Mucosa of rectum (tissue), 2 donors: ENCODE measurements around the gene FGF22.

ENCODE experiments used
- H3K27ac ChIP-seq, 2 donors: one replicate each; pipeline ENCODE4 v1.7.0; 2013; ENCODE audit warnings: inconsistent platforms in 2 of 2, low read depth in 2 of 2, low read length in 2 of 2
- H3K27me3 ChIP-seq, 2 donors: one replicate each; pipeline ENCODE4 v1.7.0; 2013; ENCODE audit warnings: low read length in 2 of 2; ENCODE audit not compliant: control insufficient read depth in 2 of 2, insufficient read depth in 2 of 2
- H3K36me3 ChIP-seq, 2 donors: one replicate each; pipeline ENCODE4 v1.7.0; 2013; ENCODE audit warnings: low read length in 2 of 2; ENCODE audit not compliant: control insufficient read depth in 2 of 2, insufficient read depth in 2 of 2
- H3K4me1 ChIP-seq, 2 donors: one replicate each; pipeline ENCODE4 v1.7.0; 2013; ENCODE audit warnings: low read length in 2 of 2, mild to moderate bottlenecking in 1 of 2; ENCODE audit not compliant: control insufficient read depth in 2 of 2, insufficient read depth in 2 of 2
- H3K4me3 ChIP-seq, 2 donors: one replicate each; pipeline ENCODE4 v1.7.0; 2013; ENCODE audit warnings: low read length in 2 of 2
- H3K9ac ChIP-seq, 2 donors: one replicate each; pipeline ENCODE4 v1.7.0; 2013; ENCODE audit warnings: low read length in 2 of 2, low read depth in 1 of 2, mild to moderate bottlenecking in 1 of 2
- H3K9me3 ChIP-seq, 2 donors: one replicate each; pipeline ENCODE4 v1.7.0; 2013; ENCODE audit warnings: low read length in 2 of 2; ENCODE audit not compliant: control insufficient read depth in 2 of 2
- donor health status: healthy.
- donor health status: Normal muscosa, but diverticular disease.

FGF22 gene

GRCh38 chr19:644363-644762 lies 4.7 kb downstream of the FGF22 start:
- H3K36me3 ChIP-seq: peaks cover 16% of the 10 kb centered on the region in 2 donors
- H3K27ac ChIP-seq: no peak overlapping the region

GRCh38 chr19:644789-645188 lies 5.1 kb downstream of the FGF22 start:
- H3K4me3 ChIP-seq: no peak overlapping the region
- H3K4me1 ChIP-seq: no peaks in the 10 kb centered on the region
- no peak overlapping the region for H3K27ac ChIP-seq
- H3K36me3 ChIP-seq: peaks cover 16 to 19% of the 10 kb centered on the region in 2 donors
- H3K9ac ChIP-seq: no peak overlapping the region
- H3K9me3 ChIP-seq: no peaks in the 10 kb centered on the region
- H3K27me3 ChIP-seq: no peaks in the 10 kb centered on the region

More at GRCh38 chr19:644363-644762, 4.7 kb downstream of the FGF22 start:
- no peaks in the 10 kb centered on the region for H3K9me3 ChIP-seq
- H3K4me1 ChIP-seq: peaks cover under 1% of the 10 kb centered on the region in 2 donors
- H3K27me3 ChIP-seq: no peaks in the 10 kb centered on the region
- H3K9ac ChIP-seq: no peak overlapping the region
- no peak overlapping the region for H3K4me3 ChIP-seq

GRCh38 chr19:645912-646778 lies 6.5 kb downstream of the FGF22 start:
- H3K36me3 ChIP-seq: peaks cover 19 to 20% of the 10 kb centered on the region in 2 donors
- H3K9me3 ChIP-seq: no peaks in the 10 kb centered on the region
- H3K27me3 ChIP-seq: no peaks in the 10 kb centered on the region
- no peak overlapping the region for H3K9ac ChIP-seq
- H3K27ac ChIP-seq: no peak overlapping the region
- no peak overlapping the region for H3K4me3 ChIP-seq
- no peaks in the 10 kb centered on the region for H3K4me1 ChIP-seq

GRCh38 chr19:646779-647565 lies 7.3 kb downstream of the FGF22 start:
- no peaks in the 10 kb centered on the region for H3K9me3 ChIP-seq
- no peak overlapping the region for H3K9ac ChIP-seq
- H3K4me3 ChIP-seq: no peak overlapping the region
- no peaks in the 10 kb centered on the region for H3K27me3 ChIP-seq
- peaks cover 24 to 25% of the 10 kb centered on the region in 2 donors for H3K36me3 ChIP-seq
- H3K27ac ChIP-seq: no peak overlapping the region
- H3K4me1 ChIP-seq: no peaks in the 10 kb centered on the region

GRCh38 chr19:647566-648284 lies 8.0 kb downstream of the FGF22 start:
- Histone ChIP-seq H3K9me3 (no peaks in the 10 kb centered on the region), H3K27me3 (no peaks in the 10 kb centered on the region), H3K9ac (no peak overlapping the region), H3K4me3 (no peak overlapping the region), H3K4me1 (no peaks in the 10 kb centered on the region), H3K27ac (no peak overlapping the region), H3K36me3 (peaks cover 28 to 30% of the 10 kb centered on the region in 2 donors)

- Histone ChIP-seq H3K9me3 (no peaks in the 10 kb centered on the region), H3K9ac (no peak overlapping the region), H3K27me3 (no peaks in the 10 kb centered on the region), H3K4me3 (no peak overlapping the region), H3K4me1 (no peaks in the 10 kb centered on the region), H3K27ac (no peak overlapping the region), H3K36me3 (peaks cover 30 to 31% of the 10 kb centered on the region in 2 donors)
Observed at GRCh38 chr19:648305-648704, 8.6 kb downstream of the FGF22 start.

- no peak overlapping the region for H3K9ac ChIP-seq
- H3K27me3 ChIP-seq: no peaks in the 10 kb centered on the region
- H3K27ac ChIP-seq: no peak overlapping the region
- H3K4me3 ChIP-seq: no peak overlapping the region
- H3K4me1 ChIP-seq: no peaks in the 10 kb centered on the region
- peaks cover 36% of the 10 kb centered on the region in 2 donors for H3K36me3 ChIP-seq
- H3K9me3 ChIP-seq: no peaks in the 10 kb centered on the region
Observed at GRCh38 chr19:648904-649801, 9.5 kb downstream of the FGF22 start.

GRCh38 chr19:650121-650520 lies 10.4 kb downstream of the FGF22 start:
- H3K4me3 ChIP-seq: no peak overlapping the region
- H3K9me3 ChIP-seq: no peaks in the 10 kb centered on the region
- H3K36me3 ChIP-seq: peaks cover 36% of the 10 kb centered on the region in 2 donors
- no peak overlapping the region for H3K27ac ChIP-seq
- no peaks in the 10 kb centered on the region for H3K27me3 ChIP-seq
- no peaks in the 10 kb centered on the region for H3K4me1 ChIP-seq
- H3K9ac ChIP-seq: no peak overlapping the region

- no peak overlapping the region for H3K4me3 ChIP-seq
- H3K36me3 ChIP-seq: peaks cover 33 to 35% of the 10 kb centered on the region in 2 donors
- H3K27ac ChIP-seq: no peak overlapping the region
- H3K4me1 ChIP-seq: no peaks in the 10 kb centered on the region
- H3K27me3 ChIP-seq: no peaks in the 10 kb centered on the region
- H3K9me3 ChIP-seq: no peaks in the 10 kb centered on the region
- H3K9ac ChIP-seq: no peak overlapping the region
Observed at GRCh38 chr19:651114-651818, 11.6 kb downstream of the FGF22 start.
